ENCODE results near the gene AMZ2.
"Not testable (repeated sequence)": the region's sequence is repeated elsewhere in the genome, so short reads cannot be mapped to it uniquely, and the experiment has no call there.

DNA sequence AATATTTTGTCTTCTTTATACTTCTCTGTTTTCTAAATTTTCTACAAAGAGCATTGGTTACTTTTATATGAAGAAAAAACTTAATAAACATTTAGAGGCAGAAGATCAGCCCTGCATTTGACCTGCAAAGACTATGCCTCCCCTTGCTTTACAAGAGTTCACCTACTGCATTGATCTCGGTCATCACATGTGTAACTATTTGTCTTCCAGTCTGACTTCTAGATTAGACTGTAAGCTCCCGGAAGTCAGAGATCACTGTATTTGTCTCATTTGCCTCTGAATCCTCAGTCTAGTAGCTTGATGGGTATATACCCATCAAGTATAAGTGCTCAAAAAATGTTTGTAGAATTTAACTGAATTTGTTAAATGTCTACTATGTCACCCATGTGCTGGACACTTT, 27.7 kb upstream of the AMZ2 start:
- TF ChIP-seq ZNF317 (CRISPR knock-in tag; IDR thresholded peaks at IDR 0.05; ENCODE audit: borderline replicate concordance, low read depth); TCF7 (CRISPR knock-in tag; IDR thresholded peaks at IDR 0.05; ENCODE audit: low read depth); PRDM15 (CRISPR knock-in tag; IDR thresholded peaks at IDR 0.05); CREB1 (CRISPR knock-in tag; IDR thresholded peaks at IDR 0.05); ZNF512 (CRISPR knock-in tag; IDR thresholded peaks at IDR 0.05; ENCODE audit: borderline replicate concordance); SMAD3 (CRISPR knock-in tag; IDR thresholded peaks at IDR 0.05; ENCODE audit: borderline replicate concordance); ZNF671 (CRISPR knock-in tag; IDR thresholded peaks at IDR 0.05); CBFB (CRISPR knock-in tag; IDR thresholded peaks at IDR 0.05; ENCODE audit: low read depth); NFE2L1 (CRISPR knock-in tag; IDR thresholded peaks at IDR 0.05); ZNF396 (CRISPR knock-in tag; IDR thresholded peaks at IDR 0.05; ENCODE audit: borderline replicate concordance); EMX1 (CRISPR knock-in tag; IDR thresholded peaks at IDR 0.05): not testable (repeated sequence)
- TF ChIP-seq, protein P1, sequence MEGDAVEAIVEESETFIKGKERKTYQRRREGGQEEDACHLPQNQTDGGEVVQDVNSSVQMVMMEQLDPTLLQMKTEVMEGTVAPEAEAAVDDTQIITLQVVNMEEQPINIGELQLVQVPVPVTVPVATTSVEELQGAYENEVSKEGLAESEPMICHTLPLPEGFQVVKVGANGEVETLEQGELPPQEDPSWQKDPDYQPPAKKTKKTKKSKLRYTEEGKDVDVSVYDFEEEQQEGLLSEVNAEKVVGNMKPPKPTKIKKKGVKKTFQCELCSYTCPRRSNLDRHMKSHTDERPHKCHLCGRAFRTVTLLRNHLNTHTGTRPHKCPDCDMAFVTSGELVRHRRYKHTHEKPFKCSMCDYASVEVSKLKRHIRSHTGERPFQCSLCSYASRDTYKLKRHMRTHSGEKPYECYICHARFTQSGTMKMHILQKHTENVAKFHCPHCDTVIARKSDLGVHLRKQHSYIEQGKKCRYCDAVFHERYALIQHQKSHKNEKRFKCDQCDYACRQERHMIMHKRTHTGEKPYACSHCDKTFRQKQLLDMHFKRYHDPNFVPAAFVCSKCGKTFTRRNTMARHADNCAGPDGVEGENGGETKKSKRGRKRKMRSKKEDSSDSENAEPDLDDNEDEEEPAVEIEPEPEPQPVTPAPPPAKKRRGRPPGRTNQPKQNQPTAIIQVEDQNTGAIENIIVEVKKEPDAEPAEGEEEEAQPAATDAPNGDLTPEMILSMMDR (IDR thresholded peaks at IDR 0.05) = not testable (repeated sequence)
- TF ChIP-seq, protein P2, sequence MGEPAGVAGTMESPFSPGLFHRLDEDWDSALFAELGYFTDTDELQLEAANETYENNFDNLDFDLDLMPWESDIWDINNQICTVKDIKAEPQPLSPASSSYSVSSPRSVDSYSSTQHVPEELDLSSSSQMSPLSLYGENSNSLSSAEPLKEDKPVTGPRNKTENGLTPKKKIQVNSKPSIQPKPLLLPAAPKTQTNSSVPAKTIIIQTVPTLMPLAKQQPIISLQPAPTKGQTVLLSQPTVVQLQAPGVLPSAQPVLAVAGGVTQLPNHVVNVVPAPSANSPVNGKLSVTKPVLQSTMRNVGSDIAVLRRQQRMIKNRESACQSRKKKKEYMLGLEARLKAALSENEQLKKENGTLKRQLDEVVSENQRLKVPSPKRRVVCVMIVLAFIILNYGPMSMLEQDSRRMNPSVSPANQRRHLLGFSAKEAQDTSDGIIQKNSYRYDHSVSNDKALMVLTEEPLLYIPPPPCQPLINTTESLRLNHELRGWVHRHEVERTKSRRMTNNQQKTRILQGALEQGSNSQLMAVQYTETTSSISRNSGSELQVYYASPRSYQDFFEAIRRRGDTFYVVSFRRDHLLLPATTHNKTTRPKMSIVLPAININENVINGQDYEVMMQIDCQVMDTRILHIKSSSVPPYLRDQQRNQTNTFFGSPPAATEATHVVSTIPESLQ (CRISPR knock-in tag; IDR thresholded peaks at IDR 0.05) = not testable (repeated sequence)
- TF ChIP-seq, protein P3, sequence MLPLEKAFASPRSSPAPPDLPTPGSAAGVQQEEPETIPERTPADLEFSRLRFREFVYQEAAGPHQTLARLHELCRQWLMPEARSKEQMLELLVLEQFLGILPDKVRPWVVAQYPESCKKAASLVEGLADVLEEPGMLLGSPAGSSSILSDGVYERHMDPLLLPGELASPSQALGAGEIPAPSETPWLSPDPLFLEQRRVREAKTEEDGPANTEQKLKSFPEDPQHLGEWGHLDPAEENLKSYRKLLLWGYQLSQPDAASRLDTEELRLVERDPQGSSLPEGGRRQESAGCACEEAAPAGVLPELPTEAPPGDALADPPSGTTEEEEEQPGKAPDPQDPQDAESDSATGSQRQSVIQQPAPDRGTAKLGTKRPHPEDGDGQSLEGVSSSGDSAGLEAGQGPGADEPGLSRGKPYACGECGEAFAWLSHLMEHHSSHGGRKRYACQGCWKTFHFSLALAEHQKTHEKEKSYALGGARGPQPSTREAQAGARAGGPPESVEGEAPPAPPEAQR (CRISPR knock-in tag; IDR thresholded peaks at IDR 0.05) = not testable (repeated sequence)

All from WTC11 (cell line).